Mucosa of rectum (tissue), 2 donors: ENCODE results near the gene CT45A1.
"Not testable (repeated sequence)": the region's sequence is repeated elsewhere in the genome, so short reads cannot be mapped to it uniquely, and the experiment has no call there.

ENCODE experiments used
- H3K27ac ChIP-seq, 2 donors: one replicate each; pipeline ENCODE4 v1.7.0; 2013; ENCODE audit warnings: inconsistent platforms in 2 of 2, low read depth in 2 of 2, low read length in 2 of 2
- H3K27me3 ChIP-seq, 2 donors: one replicate each; pipeline ENCODE4 v1.7.0; 2013; ENCODE audit warnings: low read length in 2 of 2; ENCODE audit not compliant: control insufficient read depth in 2 of 2, insufficient read depth in 2 of 2
- H3K36me3 ChIP-seq, 2 donors: one replicate each; pipeline ENCODE4 v1.7.0; 2013; ENCODE audit warnings: low read length in 2 of 2; ENCODE audit not compliant: control insufficient read depth in 2 of 2, insufficient read depth in 2 of 2
- H3K4me1 ChIP-seq, 2 donors: one replicate each; pipeline ENCODE4 v1.7.0; 2013; ENCODE audit warnings: low read length in 2 of 2, mild to moderate bottlenecking in 1 of 2; ENCODE audit not compliant: control insufficient read depth in 2 of 2, insufficient read depth in 2 of 2
- H3K4me3 ChIP-seq, 2 donors: one replicate each; pipeline ENCODE4 v1.7.0; 2013; ENCODE audit warnings: low read length in 2 of 2
- H3K9ac ChIP-seq, 2 donors: one replicate each; pipeline ENCODE4 v1.7.0; 2013; ENCODE audit warnings: low read length in 2 of 2, low read depth in 1 of 2, mild to moderate bottlenecking in 1 of 2
- H3K9me3 ChIP-seq, 2 donors: one replicate each; pipeline ENCODE4 v1.7.0; 2013; ENCODE audit warnings: low read length in 2 of 2; ENCODE audit not compliant: control insufficient read depth in 2 of 2
- donor health status: healthy.
- donor health status: Normal muscosa, but diverticular disease.

CT45A1 gene

DNA sequence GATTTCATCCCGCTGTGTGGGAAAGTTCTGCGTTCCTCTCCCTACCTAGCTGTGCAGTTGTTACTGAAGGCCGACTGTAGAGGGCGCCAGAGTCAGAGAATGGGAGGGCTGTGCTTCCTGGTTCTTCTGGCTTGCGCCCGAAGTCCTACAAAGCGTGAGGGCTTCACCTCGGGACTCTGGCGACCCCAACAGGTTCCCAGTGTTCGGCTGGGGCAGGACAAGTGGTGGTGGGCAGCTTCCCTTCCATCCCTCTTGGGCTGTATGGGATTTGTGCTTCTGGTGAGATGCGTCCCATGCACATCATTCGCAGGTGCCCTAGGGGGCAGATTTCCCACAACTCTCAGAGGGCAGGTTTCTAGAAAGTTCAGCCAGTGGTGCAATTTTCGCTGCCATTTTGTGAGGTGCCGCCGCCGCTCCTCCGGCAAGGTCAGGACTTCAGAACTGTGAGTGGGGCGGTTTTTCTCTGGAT, 27.3 kb downstream of the CT45A1 start:
- Histone ChIP-seq H3K27ac (no peak overlapping the region), H3K9ac (no peak overlapping the region), H3K9me3 (no peaks in the 10 kb centered on the region), H3K27me3 (no peaks in the 10 kb centered on the region), H3K4me3 (no peak overlapping the region), H3K4me1 (no peaks in the 10 kb centered on the region), H3K36me3 (no peaks in the 10 kb centered on the region)

- Histone ChIP-seq H3K9ac (no peak overlapping the region), H3K4me1 (no peaks in the 10 kb centered on the region), H3K27ac (no peak overlapping the region), H3K36me3 (no peaks in the 10 kb centered on the region), H3K9me3 (no peaks in the 10 kb centered on the region), H3K27me3 (no peaks in the 10 kb centered on the region), H3K4me3 (no peak overlapping the region)
Observed at GRCh38 chrX:135741192-135741715, 27.8 kb downstream of the CT45A1 start.

DNA sequence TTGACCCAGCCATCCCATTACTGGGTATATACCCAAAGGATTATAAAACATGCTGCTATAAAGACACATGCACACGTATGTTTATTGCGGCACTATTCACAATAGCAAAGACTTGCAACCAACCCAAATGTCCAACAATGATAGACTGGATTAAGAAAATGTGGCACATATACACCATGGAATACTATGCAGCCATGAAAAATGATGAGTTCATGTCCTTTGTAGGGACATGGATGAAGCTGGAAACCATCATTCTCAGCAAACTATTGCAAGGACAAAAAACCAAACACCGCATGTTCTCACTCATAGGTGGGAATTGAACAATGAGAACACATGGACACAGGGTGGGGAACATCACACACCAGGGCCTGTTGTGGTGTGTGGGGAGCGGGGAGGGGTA, 31.3 kb downstream of the CT45A1 start:
- not testable (repeated sequence) for H3K27me3 ChIP-seq, H3K27ac ChIP-seq, H3K9me3 ChIP-seq, H3K4me3 ChIP-seq, H3K4me1 ChIP-seq, H3K9ac ChIP-seq, H3K36me3 ChIP-seq

DNA sequence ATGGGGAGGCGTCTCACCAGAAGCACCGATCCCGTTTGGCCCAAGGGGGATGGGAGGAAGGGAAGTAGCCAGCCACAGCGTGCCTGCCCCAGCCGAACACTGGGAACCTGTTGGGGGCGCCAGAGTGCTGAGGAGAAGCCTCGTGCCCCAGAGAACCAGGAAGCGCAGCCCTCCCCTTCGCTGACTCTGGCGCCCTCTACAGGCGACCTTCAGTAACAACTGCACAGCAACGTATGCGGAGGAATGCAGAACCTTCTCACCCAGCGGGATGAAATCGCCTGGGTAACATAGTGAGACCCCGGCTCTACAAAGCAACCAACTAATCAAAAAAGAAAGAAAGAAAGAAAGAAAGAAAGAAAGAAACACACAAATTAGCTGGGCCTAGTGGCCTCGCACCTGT, 54.7 kb downstream of the CT45A1 start, which contains the start of gene CT45A3:
CT45A3 (minus strand) TSS at position 101 of the 400 bp plus-strand sequence. CDS start 3,747 bp downstream, outside the sequence.
- not testable (repeated sequence) for H3K27ac ChIP-seq, H3K9me3 ChIP-seq, H3K4me1 ChIP-seq, H3K36me3 ChIP-seq, H3K27me3 ChIP-seq, H3K9ac ChIP-seq, H3K4me3 ChIP-seq
